Liver (tissue), 3 donors: Measurements from ENCODE around the gene POLN.

ENCODE experiments used
- GABPA ChIP-seq, 2 donors: IDR thresholded peaks in 1 of 2; conservative IDR thresholded peaks in 1 of 2; 2 replicates each; pipeline ENCODE4 v1.6.1; 2016; ENCODE audit warnings: antibody characterized with exemption in 2 of 2, mild to moderate bottlenecking in 1 of 2, moderate library complexity in 1 of 2
- NR2F2 ChIP-seq: IDR thresholded peaks from 2 replicates; pipeline ENCODE4 v1.6.1; 2016; ENCODE audit warnings: antibody characterized with exemption
- REST ChIP-seq: IDR thresholded peaks from 2 replicates; pipeline ENCODE4 v1.6.1; 2016; ENCODE audit warnings: antibody characterized with exemption, mild to moderate bottlenecking
- SP1 ChIP-seq: IDR thresholded peaks from 2 replicates; pipeline ENCODE4 v1.6.1; 2018; ENCODE audit warnings: antibody characterized with exemption, mild to moderate bottlenecking
- YY1 ChIP-seq: IDR thresholded peaks from 2 replicates; pipeline ENCODE4 v1.6.1; 2016; ENCODE audit warnings: antibody characterized with exemption, mild to moderate bottlenecking
- TF ChIP-seq, protein P1 (sequence below): fragments of 150-350 bp; IDR thresholded peaks from 2 replicates; pipeline ENCODE4 v1.5.1; 2017; ENCODE audit warnings: improper control_type of control experiment, low read depth, low read length; ENCODE audit not compliant: missing input control
- donor health status: healthy.
- donor health status: healthy.

- TF ChIP-seq, protein P1, sequence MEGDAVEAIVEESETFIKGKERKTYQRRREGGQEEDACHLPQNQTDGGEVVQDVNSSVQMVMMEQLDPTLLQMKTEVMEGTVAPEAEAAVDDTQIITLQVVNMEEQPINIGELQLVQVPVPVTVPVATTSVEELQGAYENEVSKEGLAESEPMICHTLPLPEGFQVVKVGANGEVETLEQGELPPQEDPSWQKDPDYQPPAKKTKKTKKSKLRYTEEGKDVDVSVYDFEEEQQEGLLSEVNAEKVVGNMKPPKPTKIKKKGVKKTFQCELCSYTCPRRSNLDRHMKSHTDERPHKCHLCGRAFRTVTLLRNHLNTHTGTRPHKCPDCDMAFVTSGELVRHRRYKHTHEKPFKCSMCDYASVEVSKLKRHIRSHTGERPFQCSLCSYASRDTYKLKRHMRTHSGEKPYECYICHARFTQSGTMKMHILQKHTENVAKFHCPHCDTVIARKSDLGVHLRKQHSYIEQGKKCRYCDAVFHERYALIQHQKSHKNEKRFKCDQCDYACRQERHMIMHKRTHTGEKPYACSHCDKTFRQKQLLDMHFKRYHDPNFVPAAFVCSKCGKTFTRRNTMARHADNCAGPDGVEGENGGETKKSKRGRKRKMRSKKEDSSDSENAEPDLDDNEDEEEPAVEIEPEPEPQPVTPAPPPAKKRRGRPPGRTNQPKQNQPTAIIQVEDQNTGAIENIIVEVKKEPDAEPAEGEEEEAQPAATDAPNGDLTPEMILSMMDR: no peak
- no peak for TF ChIP-seq REST
- no peak for TF ChIP-seq SP1
- TF ChIP-seq GABPA (IDR thresholded peaks at IDR 0.05 in 1 of 2, conservative IDR thresholded peaks at IDR 0.05 in 1 of 2): no peak
- TF ChIP-seq YY1: no peak
- no peak for TF ChIP-seq NR2F2
These were observed 162.9 kb downstream of the POLN start for GRCh38 chr4:2079006-2079405.
